Measurements from ENCODE around the gene PRKACG. TPM values are rescaled to one million over a fixed set of nuclear protein-coding genes. Genes with fewer than 3 reads are reported as not detected.

Gene PRKACG
- total and polyA plus RNA-seq, 2 of the 8 experiments (the other 6 are each of a cell fraction or from before 2014, with no cell fraction given), result not detected

GRCh38 chr9:69019808-69020207 lies 5.9 kb upstream of the PRKACG start:
- Histone ChIP-seq H3K9ac (replicated peaks in 1 of 4; ENCODE audit: extremely low read depth in 1 of 4, low read depth in 3 of 4, low read length in 3 of 4) (no peak overlapping the region), H4K8ac (ENCODE audit: extremely low read depth, insufficient read depth, low read length) (no peak overlapping the region), H3K4me1 (replicated peaks in 1 of 4; ENCODE audit: control insufficient read depth in 3 of 4, insufficient read depth in 4 of 4, low read length in 3 of 4) (peaks cover 0 to 11% (median 3%) of the 10 kb centered on the region in 4 experiments; a peak in 4 of 7 replicates), H3K9me3 (ENCODE audit: insufficient read depth in 2 of 2, low read depth in 1 of 2, low read length in 1 of 2) (no peaks in the 10 kb centered on the region), H3K79me2 (ENCODE audit: control insufficient read depth in 1 of 2, insufficient read depth in 2 of 2, low read length in 2 of 2) (no peaks in the 10 kb centered on the region), H4K5ac (ENCODE audit: insufficient read length, low read depth, low read length) (no peak overlapping the region), H3K56ac (replicated peaks; ENCODE audit: insufficient read length, low read depth, low read length) (no peak overlapping the region), H4K20me1 (replicated peaks in 1 of 2; ENCODE audit: control insufficient read depth in 1 of 2, insufficient read depth in 2 of 2, low read length in 2 of 2) (no peaks in the 10 kb centered on the region), H2AK5ac (ENCODE audit: low read depth, low read length) (no peak overlapping the region), H2BK120ac (replicated peaks; ENCODE audit: low read depth, low read length) (no peak overlapping the region), H3K4me3 (ENCODE audit: extremely low read depth in 1 of 4, insufficient read depth in 2 of 4, low read depth in 3 of 4, low read length in 4 of 4) (no peak overlapping the region), H3K79me1 (ENCODE audit: low read depth, low read length) (no peaks in the 10 kb centered on the region), H3K4me2 (ENCODE audit: insufficient read depth in 1 of 2, low read depth in 2 of 2, low read length in 2 of 2) (no peak overlapping the region), H2BK5ac (ENCODE audit: low read depth, low read length) (no peak overlapping the region), H4K91ac (replicated peaks; ENCODE audit: insufficient read length, low read length) (no peak overlapping the region), H2BK20ac (ENCODE audit: low read length) (no peak overlapping the region), H3K4ac (replicated peaks; ENCODE audit: insufficient read length, low read depth, low read length) (no peak overlapping the region), H3K18ac (ENCODE audit: extremely low read depth, low read length) (no peak overlapping the region), H3K27ac (ENCODE audit: low read depth, low read length) (no peak overlapping the region), H3K14ac (ENCODE audit: insufficient read length) (no peak overlapping the region), H2AFZ (ENCODE audit: low read length) (no peak overlapping the region), H3K36me3 (ENCODE audit: control insufficient read depth in 2 of 4, insufficient read depth in 4 of 4, low read length in 3 of 4) (no peaks in the 10 kb centered on the region), H3K23me2 (ENCODE audit: low read depth, low read length) (no peaks in the 10 kb centered on the region), H2BK12ac (ENCODE audit: low read depth, low read length) (no peak overlapping the region), H2BK15ac (ENCODE audit: low read length) (no peak overlapping the region), H3K27me3 (replicated peaks in 1 of 4; ENCODE audit: control insufficient read depth in 3 of 4, extremely low read depth in 1 of 4, insufficient read depth in 3 of 4, low read length in 3 of 4) (no peaks in the 10 kb centered on the region; a peak in 2 of 7 replicates), H3K23ac (ENCODE audit: insufficient read length) (no peak overlapping the region)
- no peak for DNase-seq (ENCODE audit: low read depth in 1 of 2, low spot score in 2 of 2)
- no peak for FAIRE-seq
- 86% methylated on average over 2 of the region's 3 CpGs; no CpG with 5 or more reads in 1 of the 2 experiments for WGBS, 2 experiments (ENCODE audit: extremely low coverage in 1 of 2, insufficient coverage in 1 of 2, insufficient read length in 1 of 2, insufficient replicate concordance in 2 of 2, low coverage in 1 of 2, low lambda C conversion rate in 2 of 2, missing lambda C conversion rate in 1 of 2)
- POLR2A ChIA-PET (ENCODE audit: partially characterized antibody), result interaction anchor here (0.8 kb wide), 1 partner anchor 16 kb away, joined by 3 read pairs; the partner anchor contains the start of gene FXN
- CTCF ChIA-PET (ENCODE audit: partially characterized antibody), result interaction anchor here (0.9 to 2.2 kb wide), 5 partner anchors 9 to 452 kb away, joined by 3 to 7 read pairs (median 5); no protein-coding TSS in a partner anchor
- no peak for TF ChIP-seq RNF2 (IDR thresholded peaks at IDR 0.05; ENCODE audit: borderline replicate concordance, low read depth, low read length, missing control alignments, poor library complexity, severe bottlenecking)
- TF ChIP-seq PHF8 (conservative IDR thresholded peaks at IDR 0.05; ENCODE audit: low read depth, low read length), result no peak
- no peak for TF ChIP-seq SIRT6 (IDR thresholded peaks at IDR 0.05; ENCODE audit: low read length)
- no peak for TF ChIP-seq TCF12 (IDR thresholded peaks at IDR 0.05; ENCODE audit: low read depth, low read length)
- TF ChIP-seq HDAC2 (IDR thresholded peaks at IDR 0.05; ENCODE audit: borderline replicate concordance in 1 of 2, low read depth in 2 of 2, low read length in 2 of 2), result no peak
- TF ChIP-seq SRF (IDR thresholded peaks at IDR 0.05; ENCODE audit: low read depth, low read length), result no peak
- TF ChIP-seq TEAD4 (IDR thresholded peaks at IDR 0.05; ENCODE audit: low read depth, low read length), result no peak
- TF ChIP-seq CBX8 (IDR thresholded peaks at IDR 0.05; ENCODE audit: borderline replicate concordance, low read depth, low read length), result no peak
- no peak for TF ChIP-seq USF2 (IDR thresholded peaks at IDR 0.05; ENCODE audit: low read length)
- TF ChIP-seq KDM4A (IDR thresholded peaks at IDR 0.05; ENCODE audit: low read depth, low read length, severe bottlenecking), result no peak
- no peak for TF ChIP-seq BACH1 (IDR thresholded peaks at IDR 0.05; ENCODE audit: low read length)
- TF ChIP-seq NANOG (IDR thresholded peaks at IDR 0.05; ENCODE audit: insufficient read depth, low read depth, low read length, poor library complexity, severe bottlenecking), result no peak

All from H1 (cell line).